ENCODE results near the gene SRPRA.

Gene SRPRA

DNA sequence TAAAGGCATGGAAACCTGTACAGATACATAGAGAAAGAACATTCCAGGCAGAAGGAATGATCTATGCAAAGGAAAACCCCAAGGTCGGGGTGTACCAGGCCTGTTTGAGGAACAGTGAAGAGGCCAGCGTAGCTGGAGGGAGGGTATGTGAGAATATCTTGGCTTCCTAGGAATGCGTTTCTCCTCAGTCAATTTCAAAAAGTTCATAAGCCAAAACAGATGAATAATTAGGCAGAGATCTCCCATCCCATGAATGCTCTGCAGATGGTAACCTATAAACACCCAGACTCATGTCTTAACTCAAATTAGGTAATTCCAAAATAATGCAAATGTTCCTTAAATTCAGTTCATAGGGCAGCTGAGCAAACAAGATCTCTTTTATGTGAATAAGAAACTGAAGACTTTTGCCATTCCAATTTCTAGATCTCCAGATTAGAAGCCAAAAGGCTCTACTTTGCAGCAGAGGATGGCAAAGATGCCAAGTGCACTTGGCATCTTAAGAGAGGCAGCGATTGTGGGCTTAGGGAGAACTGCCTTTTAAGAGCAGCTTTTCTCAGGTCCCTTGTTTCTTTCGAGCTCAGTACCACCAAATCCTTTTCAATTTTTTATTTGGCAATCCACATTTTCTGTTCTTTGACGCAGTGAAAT is 43.9 kb downstream of the SRPRA start:
- CTCF ChIA-PET = no interaction called here
- Histone ChIP-seq H3K4me1 (ENCODE audit: control insufficient read depth, insufficient read depth, low read length) (no peaks in the 10 kb centered on the region), H3K36me3 (ENCODE audit: control insufficient read depth in 2 of 2, insufficient read depth in 1 of 2, low read length in 2 of 2) (peaks cover 0 to 1% of the 10 kb centered on the region in 2 experiments; a peak in 1 of 3 replicates), H3K9me3 (ENCODE audit: control insufficient read depth, insufficient read depth, low read depth, low read length) (no peaks in the 10 kb centered on the region), H3K4me3 (ENCODE audit: low read depth, low read length) (no peak overlapping the region), H3K27ac (ENCODE audit: extremely low read depth, low read depth, low read length) (no peak overlapping the region)
- POLR2A ChIA-PET = interaction anchor here (0.8 kb wide), 1 partner anchor 44 kb away, joined by 3 read pairs; the partner anchor contains the start of genes FOXRED1 and SRPRA
- no peak for TF ChIP-seq ZNF175 (tag by site-specific recombination; IDR thresholded peaks at IDR 0.05)
- no peak for TF ChIP-seq ZNF555 (tag by site-specific recombination; conservative IDR thresholded peaks at IDR 0.05)
- TF ChIP-seq ZNF623 (tag by site-specific recombination; IDR thresholded peaks at IDR 0.05) = no peak
- TF ChIP-seq ZSCAN23 (tag by site-specific recombination; IDR thresholded peaks at IDR 0.05) = no peak
- TF ChIP-seq ZNF777 (tag by site-specific recombination; IDR thresholded peaks at IDR 0.05; ENCODE audit: borderline replicate concordance) = no peak
- TF ChIP-seq KLF1 (tag by site-specific recombination; IDR thresholded peaks at IDR 0.05) = no peak
- no peak for TF ChIP-seq GLI2 (tag by site-specific recombination; IDR thresholded peaks at IDR 0.05; ENCODE audit: borderline replicate concordance, low read depth)
- no peak for TF ChIP-seq ZNF311 (tag by site-specific recombination; IDR thresholded peaks at IDR 0.05; ENCODE audit: borderline replicate concordance)
- TF ChIP-seq ZNF248 (tag by site-specific recombination; IDR thresholded peaks at IDR 0.05) = no peak
- no peak for TF ChIP-seq SCRT2 (tag by site-specific recombination; IDR thresholded peaks at IDR 0.05)
- TF ChIP-seq, protein P1, sequence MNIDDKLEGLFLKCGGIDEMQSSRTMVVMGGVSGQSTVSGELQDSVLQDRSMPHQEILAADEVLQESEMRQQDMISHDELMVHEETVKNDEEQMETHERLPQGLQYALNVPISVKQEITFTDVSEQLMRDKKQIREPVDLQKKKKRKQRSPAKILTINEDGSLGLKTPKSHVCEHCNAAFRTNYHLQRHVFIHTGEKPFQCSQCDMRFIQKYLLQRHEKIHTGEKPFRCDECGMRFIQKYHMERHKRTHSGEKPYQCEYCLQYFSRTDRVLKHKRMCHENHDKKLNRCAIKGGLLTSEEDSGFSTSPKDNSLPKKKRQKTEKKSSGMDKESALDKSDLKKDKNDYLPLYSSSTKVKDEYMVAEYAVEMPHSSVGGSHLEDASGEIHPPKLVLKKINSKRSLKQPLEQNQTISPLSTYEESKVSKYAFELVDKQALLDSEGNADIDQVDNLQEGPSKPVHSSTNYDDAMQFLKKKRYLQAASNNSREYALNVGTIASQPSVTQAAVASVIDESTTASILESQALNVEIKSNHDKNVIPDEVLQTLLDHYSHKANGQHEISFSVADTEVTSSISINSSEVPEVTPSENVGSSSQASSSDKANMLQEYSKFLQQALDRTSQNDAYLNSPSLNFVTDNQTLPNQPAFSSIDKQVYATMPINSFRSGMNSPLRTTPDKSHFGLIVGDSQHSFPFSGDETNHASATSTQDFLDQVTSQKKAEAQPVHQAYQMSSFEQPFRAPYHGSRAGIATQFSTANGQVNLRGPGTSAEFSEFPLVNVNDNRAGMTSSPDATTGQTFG (tag by site-specific recombination; IDR thresholded peaks at IDR 0.05; ENCODE audit: borderline replicate concordance) = no peak
- TF ChIP-seq ZNF664 (tag by site-specific recombination; IDR thresholded peaks at IDR 0.05) = no peak
- TF ChIP-seq ZNF571 (tag by site-specific recombination; IDR thresholded peaks at IDR 0.05) = no peak
- no peak for TF ChIP-seq ZNF133 (tag by site-specific recombination; IDR thresholded peaks at IDR 0.05)
- TF ChIP-seq FEZF1 (tag by site-specific recombination; IDR thresholded peaks at IDR 0.05) = no peak

DNA sequence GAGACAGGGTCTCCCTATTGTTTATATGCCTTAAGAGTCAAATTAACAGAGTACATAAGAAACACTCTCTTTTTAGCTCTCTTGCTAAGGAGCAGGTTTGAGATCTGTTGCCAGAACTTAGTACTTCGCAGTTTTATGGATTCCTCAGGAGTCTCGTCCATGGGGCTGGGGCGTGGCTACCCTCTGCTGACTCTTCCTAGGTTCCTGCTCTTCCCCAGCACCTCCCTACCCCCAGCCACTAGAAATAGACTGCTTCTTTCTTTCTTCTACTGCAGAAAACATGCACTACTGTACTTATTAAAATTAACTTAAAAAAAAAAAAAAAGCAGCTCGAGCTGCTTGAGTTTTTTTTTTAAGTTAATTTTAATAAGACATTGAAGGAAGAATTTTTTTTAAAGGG is 49.1 kb downstream of the SRPRA start:
- Histone ChIP-seq H3K27ac (ENCODE audit: extremely low read depth, low read depth, low read length) (no peak overlapping the region), H3K4me1 (ENCODE audit: control insufficient read depth, insufficient read depth, low read length) (peaks cover 5% of the 10 kb centered on the region; the same call in 1 of the 2 replicates), H3K4me3 (ENCODE audit: low read depth, low read length) (no peak overlapping the region), H3K9me3 (ENCODE audit: control insufficient read depth, insufficient read depth, low read depth, low read length) (no peaks in the 10 kb centered on the region), H3K36me3 (ENCODE audit: control insufficient read depth in 2 of 2, insufficient read depth in 1 of 2, low read length in 2 of 2) (no peaks in the 10 kb centered on the region)
- ChIA-PET CTCF (interaction anchor here (1.3 kb wide), 1 partner anchor 297 kb away, joined by 4 read pairs; no protein-coding TSS in a partner anchor), POLR2A (interaction anchor here (1.0 kb wide), 1 partner anchor 49 kb away, joined by 3 read pairs; the partner anchor contains the start of genes FOXRED1 and SRPRA)
- TF ChIP-seq ZNF341 (tag by site-specific recombination; IDR thresholded peaks at IDR 0.05; ENCODE audit: low read depth) (peak; percentile 75), KLF7 (tag by site-specific recombination; IDR thresholded peaks at IDR 0.05; ENCODE audit: borderline replicate concordance) (no peak)

DNA sequence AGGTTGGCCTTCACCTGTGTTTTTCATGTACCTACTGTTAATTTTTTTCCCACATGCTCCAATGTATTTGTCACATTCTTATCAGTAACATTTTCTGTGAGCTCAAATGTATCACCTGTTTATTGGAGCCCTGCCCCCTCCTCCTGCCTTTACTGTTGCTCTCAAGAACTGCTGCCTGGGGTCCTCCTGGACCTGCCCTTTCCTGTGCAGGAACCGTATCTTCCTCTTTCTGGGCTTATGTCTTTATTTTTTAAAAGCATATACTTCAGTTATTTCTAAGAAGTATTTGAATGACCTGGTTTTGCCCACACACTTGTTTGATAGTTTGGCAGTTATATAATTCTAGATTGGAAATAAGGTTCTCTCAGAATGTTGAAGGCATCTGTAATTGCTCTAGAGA is 51.2 kb downstream of the SRPRA start:
- Histone ChIP-seq H3K4me3 (ENCODE audit: low read depth, low read length) (no peak overlapping the region), H3K27ac (ENCODE audit: extremely low read depth, low read depth, low read length) (no peak overlapping the region), H3K36me3 (ENCODE audit: control insufficient read depth in 2 of 2, insufficient read depth in 1 of 2, low read length in 2 of 2) (no peaks in the 10 kb centered on the region), H3K9me3 (ENCODE audit: control insufficient read depth, insufficient read depth, low read depth, low read length) (no peaks in the 10 kb centered on the region), H3K4me1 (ENCODE audit: control insufficient read depth, insufficient read depth, low read length) (peaks cover 5% of the 10 kb centered on the region; the same call in 1 of the 2 replicates)
- CTCF ChIA-PET = interaction anchor here (0.7 kb wide), 2 partner anchors 301 to 1041 kb away, joined by 3 read pairs; no protein-coding TSS in a partner anchor
- TF ChIP-seq ZNF571 (tag by site-specific recombination; IDR thresholded peaks at IDR 0.05) (no peak), ZNF76 (tag by site-specific recombination; IDR thresholded peaks at IDR 0.05; ENCODE audit: borderline replicate concordance, low read depth) (no peak), BCL11A (tag by site-specific recombination; IDR thresholded peaks at IDR 0.05; ENCODE audit: low read depth) (no peak), ZNF776 (tag by site-specific recombination; IDR thresholded peaks at IDR 0.05; ENCODE audit: borderline replicate concordance) (no peak), ZNF777 (tag by site-specific recombination; IDR thresholded peaks at IDR 0.05; ENCODE audit: borderline replicate concordance) (no peak), ZNF670 (tag by site-specific recombination; IDR thresholded peaks at IDR 0.05; ENCODE audit: low read depth) (no peak)
- TF ChIP-seq, protein P2, sequence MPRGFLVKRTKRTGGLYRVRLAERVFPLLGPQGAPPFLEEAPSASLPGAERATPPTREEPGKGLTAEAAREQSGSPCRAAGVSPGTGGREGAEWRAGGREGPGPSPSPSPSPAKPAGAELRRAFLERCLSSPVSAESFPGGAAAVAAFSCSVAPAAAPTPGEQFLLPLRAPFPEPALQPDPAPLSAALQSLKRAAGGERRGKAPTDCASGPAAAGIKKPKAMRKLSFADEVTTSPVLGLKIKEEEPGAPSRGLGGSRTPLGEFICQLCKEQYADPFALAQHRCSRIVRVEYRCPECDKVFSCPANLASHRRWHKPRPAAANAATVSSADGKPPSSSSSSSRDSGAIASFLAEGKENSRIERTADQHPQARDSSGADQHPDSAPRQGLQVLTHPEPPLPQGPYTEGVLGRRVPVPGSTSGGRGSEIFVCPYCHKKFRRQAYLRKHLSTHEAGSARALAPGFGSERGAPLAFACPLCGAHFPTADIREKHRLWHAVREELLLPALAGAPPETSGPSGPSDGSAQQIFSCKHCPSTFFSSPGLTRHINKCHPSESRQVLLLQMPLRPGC (tag by site-specific recombination; IDR thresholded peaks at IDR 0.05) = no peak
- POLR2A ChIA-PET = no interaction called here

All from HEK293 (cell line).